Body of pancreas (tissue), 4 donors: ENCODE results near the gene GLYAT.

Source experiments
- POLR2A ChIP-seq, 3 donors: fragments of 450-650 bp; IDR thresholded peaks; one replicate each; pipeline ENCODE4 v1.6.1; 2016; ENCODE audit warnings: antibody characterized with exemption in 3 of 3, mild to moderate bottlenecking in 2 of 3
- TF ChIP-seq, protein P1 (sequence below), 7 experiments: fragments of 450-650 bp in 4 of 7; fragments of 200-600 bp in 3 of 7; sonication (generic) in 3 of 7; IDR thresholded peaks; one replicate each; pipeline ENCODE4 v1.5.1; 2016 to 2019; ENCODE audit warnings: antibody characterized with exemption in 7 of 7

GRCh38 chr11:58776891-58777710 is 45.4 kb upstream of the GLYAT start:
- TF ChIP-seq, protein P1, sequence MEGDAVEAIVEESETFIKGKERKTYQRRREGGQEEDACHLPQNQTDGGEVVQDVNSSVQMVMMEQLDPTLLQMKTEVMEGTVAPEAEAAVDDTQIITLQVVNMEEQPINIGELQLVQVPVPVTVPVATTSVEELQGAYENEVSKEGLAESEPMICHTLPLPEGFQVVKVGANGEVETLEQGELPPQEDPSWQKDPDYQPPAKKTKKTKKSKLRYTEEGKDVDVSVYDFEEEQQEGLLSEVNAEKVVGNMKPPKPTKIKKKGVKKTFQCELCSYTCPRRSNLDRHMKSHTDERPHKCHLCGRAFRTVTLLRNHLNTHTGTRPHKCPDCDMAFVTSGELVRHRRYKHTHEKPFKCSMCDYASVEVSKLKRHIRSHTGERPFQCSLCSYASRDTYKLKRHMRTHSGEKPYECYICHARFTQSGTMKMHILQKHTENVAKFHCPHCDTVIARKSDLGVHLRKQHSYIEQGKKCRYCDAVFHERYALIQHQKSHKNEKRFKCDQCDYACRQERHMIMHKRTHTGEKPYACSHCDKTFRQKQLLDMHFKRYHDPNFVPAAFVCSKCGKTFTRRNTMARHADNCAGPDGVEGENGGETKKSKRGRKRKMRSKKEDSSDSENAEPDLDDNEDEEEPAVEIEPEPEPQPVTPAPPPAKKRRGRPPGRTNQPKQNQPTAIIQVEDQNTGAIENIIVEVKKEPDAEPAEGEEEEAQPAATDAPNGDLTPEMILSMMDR (IDR thresholded peaks at IDR 0.05), result no peak
- TF ChIP-seq POLR2A (IDR thresholded peaks at IDR 0.05), result no peak
